Purkinje cell (primary cell): Measurements from ENCODE around the gene PRR23C. TPM values are rescaled to one million over a fixed set of nuclear protein-coding genes. Genes with fewer than 3 reads are reported as not detected.

Experiments
- polyA plus RNA-seq: library from polyadenylated mRNA; unstranded; fragments of >200 nt; fragmentation: Nextera tagmentation; gene quantifications from 2 replicates; pipeline ENCODE4 v1.2.1, GENCODE V29; 2014

The PRR23C gene
- not detected in 2 replicates for polyA plus RNA-seq

GRCh38 chr3:139044366-139045210, at the start of gene PRR23C:
Gene PRR23C, minus strand, starts transcription at chr3:139044892. Its CDS starts 272 bp downstream, at chr3:139044620.

GRCh38 chr3:139020868-139021234, 23.8 kb downstream of the PRR23C start, which contains the start of gene PRR23B:
Gene PRR23B, minus strand, starts transcription at chr3:139020926. Its CDS starts 265 bp downstream, at chr3:139020661.

GRCh38 chr3:139006051-139006716, 38.5 kb downstream of the PRR23C start, which contains the start of gene PRR23A:
Gene PRR23A, minus strand, starts transcription at chr3:139006268. Its CDS starts 0 bp downstream, at chr3:139006268.

Other genes starting within 250 kb of the PRR23C start
- gene PIK3CB, start 210.0 kb downstream of the PRR23C start, polyA plus RNA-seq: 41.4 and 46.9 TPM in 2 replicates
- gene FOXL2, start 97.8 kb downstream of the PRR23C start, polyA plus RNA-seq: not detected in 2 replicates
- gene FOXL2NB, start 97.7 kb downstream of the PRR23C start, polyA plus RNA-seq: not detected in 2 replicates
- not detected in 2 replicates for gene PRR23A, start 38.6 kb downstream of the PRR23C start, polyA plus RNA-seq
- gene PRR23B, start 24.0 kb downstream of the PRR23C start, polyA plus RNA-seq: not detected in 2 replicates